Caco-2 (cell line): ENCODE data around the gene OR5C1. TPM values are rescaled to one million over a fixed set of nuclear protein-coding genes. Genes with fewer than 3 reads are reported as not detected.

ENCODE experiments used
- total RNA-seq: library from RNA; stranded (reverse); gene quantifications from 2 replicates; pipeline ENCODE4 v1.2.3, GENCODE V29; 2022

OR5C1 gene
- total RNA-seq, 1 experiment from 2014 or later: not detected

Other genes starting within 250 kb of the OR5C1 start
- not detected in 2 replicates for gene OR1N2, start 235.8 kb upstream of the OR5C1 start, total RNA-seq
- not detected in 2 replicates for gene OR1L8, start 205.5 kb upstream of the OR5C1 start, total RNA-seq
- gene OR1Q1, start 174.2 kb upstream of the OR5C1 start, total RNA-seq: not detected in 2 replicates
- gene OR1B1, start 131.3 kb upstream of the OR5C1 start, total RNA-seq: not detected in 2 replicates
- gene OR1L1, start 127.2 kb upstream of the OR5C1 start, total RNA-seq: not detected in 2 replicates
- not detected in 2 replicates for gene OR1L3, start 113.8 kb upstream of the OR5C1 start, total RNA-seq
- not detected in 2 replicates for gene OR1L4, start 64.9 kb upstream of the OR5C1 start, total RNA-seq
- not detected in 2 replicates for gene OR1L6, start 46.6 kb upstream of the OR5C1 start, total RNA-seq
- not detected in 2 replicates for gene OR1K1, start 11.2 kb downstream of the OR5C1 start, total RNA-seq
- 20.7 and 20.8 TPM in 2 replicates for gene PDCL, start 39.7 kb downstream of the OR5C1 start, total RNA-seq
- gene RC3H2, start 116.4 kb downstream of the OR5C1 start, total RNA-seq: 53.8 and 55.5 TPM in 2 replicates
- gene ZBTB6, start 124.4 kb downstream of the OR5C1 start, total RNA-seq: 6.8 and 7.2 TPM in 2 replicates
- gene ZBTB26, start 142.6 kb downstream of the OR5C1 start, total RNA-seq: 8.7 and 10.3 TPM in 2 replicates
- 52.1 and 55.4 TPM in 2 replicates for gene RABGAP1, start 152.1 kb downstream of the OR5C1 start, total RNA-seq
- 0.79 and 2.0 TPM in 2 replicates for gene GPR21, start 244.7 kb downstream of the OR5C1 start, total RNA-seq